Endodermal cell (in vitro differentiated cells): ENCODE measurements around the gene CDH4. TPM values are rescaled to one million over a fixed set of nuclear protein-coding genes. Genes with fewer than 3 reads are reported as not detected.

Source experiments
- DNase-seq: peaks from one replicate; pipeline ENCODE4 v3.0.0-alpha.2; 2017
- H3K27ac ChIP-seq: 2 replicates; pipeline ENCODE4 v1.5.1; 2013; ENCODE audit warnings: mild to moderate bottlenecking, low read depth, low read length, moderate library complexity
- H3K27me3 ChIP-seq: 2 replicates; pipeline ENCODE4 v1.6.1; 2013; ENCODE audit warnings: mild to moderate bottlenecking, low read length, moderate library complexity; ENCODE audit not compliant: insufficient read depth, control insufficient read depth, poor library complexity, severe bottlenecking
- H3K36me3 ChIP-seq: 2 replicates; pipeline ENCODE4 v1.7.0; 2013; ENCODE audit warnings: mild to moderate bottlenecking, low read length, moderate library complexity; ENCODE audit not compliant: control insufficient read depth, insufficient read depth
- H3K4me1 ChIP-seq: one replicate; pipeline ENCODE4 v1.7.0; 2013; ENCODE audit warnings: low read length; ENCODE audit not compliant: control insufficient read depth, insufficient read depth
- H3K4me3 ChIP-seq: 2 replicates; pipeline ENCODE4 v1.5.1; 2013; ENCODE audit warnings: mild to moderate bottlenecking, low read length, moderate library complexity
- H3K9ac ChIP-seq: 2 replicates; pipeline ENCODE4 v1.6.1; 2013; ENCODE audit warnings: mild to moderate bottlenecking, low read length, moderate library complexity; ENCODE audit not compliant: poor library complexity, severe bottlenecking; ENCODE audit errors: extremely low read depth
- H3K9me3 ChIP-seq: 2 replicates; pipeline ENCODE4 v1.6.1; 2013; ENCODE audit warnings: mild to moderate bottlenecking, low read length, moderate library complexity; ENCODE audit not compliant: control insufficient read depth
- H3K27ac Mint-ChIP-seq: 2 replicates; pipeline ENCODE4 v1.8.0; 2020; ENCODE audit warnings: mixed read lengths
- H3K27me3 Mint-ChIP-seq: 2 replicates; pipeline ENCODE4 v1.8.0; 2021; ENCODE audit warnings: mild to moderate bottlenecking, mixed read lengths; ENCODE audit not compliant: insufficient read depth
- H3K36me3 Mint-ChIP-seq: 2 replicates; pipeline ENCODE4 v1.8.0; 2020; ENCODE audit warnings: low read depth, mixed read lengths
- H3K4me1 Mint-ChIP-seq: 2 replicates; pipeline ENCODE4 v1.8.0; 2020; ENCODE audit warnings: mixed read lengths
- H3K4me3 Mint-ChIP-seq: 2 replicates; pipeline ENCODE4 v1.8.0; 2020; ENCODE audit warnings: mild to moderate bottlenecking, moderate library complexity, mixed read lengths
- H3K9me3 Mint-ChIP-seq: 2 replicates; pipeline ENCODE4 v1.8.0; 2020; ENCODE audit warnings: mild to moderate bottlenecking, mixed read lengths
- CTCF ChIP-seq: fragments of 200-600 bp; sonication (generic); conservative IDR thresholded peaks from 2 replicates; pipeline ENCODE4 v1.5.0; 2021; ENCODE audit warnings: antibody characterized with exemption, mild to moderate bottlenecking
- WGBS, 2 experiments: methylation state at CpG; one replicate each; pipeline versions ENCODE4 v1.1.5 to v1.1.7; 2013; ENCODE audit warnings: missing lambda C conversion rate in 2 of 2, mixed read lengths in 1 of 2; ENCODE audit not compliant: insufficient coverage in 1 of 2, insufficient read length in 1 of 2; 5-methylcytosine and 5-hydroxymethylcytosine counted together
- total RNA-seq, 2 donors: library from RNA; stranded (reverse); fragmentation: NEBNext Ultra II Directional in 1 of 2; extraction: Animal tissue kit (Norgen Biotek cat#: 25700) in 1 of 2; gene quantifications; 2 replicates in 1 of 2; 3 replicates in 1 of 2; pipeline ENCODE4 v1.2.1, GENCODE V29; 2021

Gene CDH4
- total RNA-seq, 2 donors from 2014 or later: 1.8 to 5.8 TPM

GRCh38 chr20:61865353-61865752, 613.3 kb downstream of the CDH4 start:
- TF ChIP-seq CTCF: no peak
- 89% methylated on average over 1 of the region's 1 CpG; no CpG with 5 or more reads in 1 of the 2 experiments for WGBS, 2 experiments
- H3K36me3 ChIP-seq: no peaks in the 10 kb centered on the region
- Mint-ChIP-seq H3K4me3 (no peak overlapping the region), H3K36me3 (peaks cover 4% of the 10 kb centered on the region), H3K4me1 (no peaks in the 10 kb centered on the region), H3K9me3 (peaks cover 13% of the 10 kb centered on the region), H3K27me3 (peaks cover 19% of the 10 kb centered on the region), H3K27ac (no peak overlapping the region)
- DNase-seq: no peak
- H3K27ac ChIP-seq: no peak overlapping the region
- no peaks in the 10 kb centered on the region for H3K27me3 ChIP-seq
- H3K4me3 ChIP-seq: no peak overlapping the region
- H3K9me3 ChIP-seq: peaks cover 8% of the 10 kb centered on the region
- no peak overlapping the region for H3K9ac ChIP-seq
- H3K4me1 ChIP-seq: no peaks in the 10 kb centered on the region

GRCh38 chr20:61866165-61866564, 614.1 kb downstream of the CDH4 start:
- Histone ChIP-seq H3K4me3 (no peak overlapping the region), H3K9ac (no peak overlapping the region), H3K4me1 (no peaks in the 10 kb centered on the region), H3K36me3 (no peaks in the 10 kb centered on the region), H3K27ac (no peak overlapping the region), H3K9me3 (peaks cover 12% of the 10 kb centered on the region), H3K27me3 (no peaks in the 10 kb centered on the region)
- no peak overlapping the region for H3K4me3 Mint-ChIP-seq
- DNase-seq: no peak
- H3K4me1 Mint-ChIP-seq: no peaks in the 10 kb centered on the region
- 90 to 100% methylated on average over 1 to 5 of the region's 5 CpGs for WGBS, 2 experiments
- no peak overlapping the region for H3K27ac Mint-ChIP-seq
- TF ChIP-seq CTCF: no peak
- peaks cover 17% of the 10 kb centered on the region for H3K27me3 Mint-ChIP-seq
- H3K36me3 Mint-ChIP-seq: peaks cover 4% of the 10 kb centered on the region
- peaks cover 20% of the 10 kb centered on the region for H3K9me3 Mint-ChIP-seq

- Histone ChIP-seq H3K9me3 (peaks cover 18% of the 10 kb centered on the region), H3K27ac (no peak overlapping the region), H3K9ac (no peak overlapping the region), H3K4me3 (no peak overlapping the region), H3K27me3 (no peaks in the 10 kb centered on the region), H3K36me3 (no peaks in the 10 kb centered on the region), H3K4me1 (no peaks in the 10 kb centered on the region)
- Mint-ChIP-seq H3K4me1 (no peaks in the 10 kb centered on the region), H3K27me3 (peaks cover 20% of the 10 kb centered on the region), H3K4me3 (no peak overlapping the region), H3K27ac (no peak overlapping the region), H3K9me3 (peaks cover 26% of the 10 kb centered on the region), H3K36me3 (peaks cover 8% of the 10 kb centered on the region)
- 81 to 94% methylated on average over 4 to 13 of the region's 13 CpGs for WGBS, 2 experiments
- TF ChIP-seq CTCF: no peak
- no peak for DNase-seq
Observed at GRCh38 chr20:61868006-61868405, 615.9 kb downstream of the CDH4 start.
